H1 (cell line): ENCODE results near the gene HARS2. TPM values are rescaled to one million over a fixed set of nuclear protein-coding genes. Genes with fewer than 3 reads are reported as not detected.

Source experiments
- CTCF ChIA-PET: fragments of 300-600 bp; sonication (Branson Sonifier 250); formaldehyde crosslinking; loops from one replicate; lab custom pipeline; 2021; ENCODE audit not compliant: partially characterized antibody; lab: Charles Lee
- POLR2A ChIA-PET: fragments of 300-600 bp; sonication (Branson Sonifier 250); formaldehyde crosslinking; loops from one replicate; lab custom pipeline; 2021; ENCODE audit warnings: inconsistent platforms; ENCODE audit not compliant: partially characterized antibody; lab: Charles Lee
- DNase-seq, 2 experiments: peaks; one replicate each; pipeline versions ENCODE4 v3.0.0 to v3.0.0-alpha.2; 2010 to 2022; ENCODE audit warnings: low spot score in 2 of 2, low read depth in 1 of 2, mixed read lengths in 1 of 2
- FAIRE-seq: peaks from 2 replicates; lab custom pipeline; 2011; peaks lifted over from hg19 to GRCh38; lab: Jason Lieb, UNC
- H2AFZ ChIP-seq: 2 replicates; pipeline ENCODE4 v1.8.1; 2012; ENCODE audit warnings: low read length, inconsistent platforms
- H2AK5ac ChIP-seq: 2 replicates; pipeline ENCODE4 v1.6.1; 2013; ENCODE audit warnings: low read depth, low read length
- H2BK120ac ChIP-seq: replicated peaks from 2 replicates; pipeline ENCODE3; 2013; ENCODE audit warnings: low read depth, low read length, inconsistent platforms
- H2BK12ac ChIP-seq: 2 replicates; pipeline ENCODE4 v1.6.1; 2013; ENCODE audit warnings: low read depth, low read length
- H2BK15ac ChIP-seq: 2 replicates; pipeline ENCODE4 v1.6.1; 2013; ENCODE audit warnings: low read length
- H2BK20ac ChIP-seq: 2 replicates; pipeline ENCODE4 v1.6.1; 2013; ENCODE audit warnings: low read length
- H2BK5ac ChIP-seq: 2 replicates; pipeline ENCODE4 v1.6.1; 2013; ENCODE audit warnings: low read depth, low read length
- H3K14ac ChIP-seq: 2 replicates; pipeline ENCODE4 v1.6.1; 2013; ENCODE audit warnings: inconsistent platforms; ENCODE audit not compliant: insufficient read length
- H3K18ac ChIP-seq: 2 replicates; pipeline ENCODE4 v1.6.1; 2013; ENCODE audit warnings: low read length; ENCODE audit errors: extremely low read depth
- H3K23ac ChIP-seq: 2 replicates; pipeline ENCODE4 v1.6.1; 2013; ENCODE audit warnings: inconsistent platforms; ENCODE audit not compliant: insufficient read length
- H3K23me2 ChIP-seq: 2 replicates; pipeline ENCODE4 v1.6.1; 2013; ENCODE audit warnings: low read depth, low read length
- H3K27ac ChIP-seq: 2 replicates; pipeline ENCODE4 v1.6.1; 2011; ENCODE audit warnings: low read depth, low read length, inconsistent platforms
- H3K27me3 ChIP-seq, 4 experiments: replicated peaks in 1 of 4; 1 replicate in 1 of 4; 2 replicates in 3 of 4; pipeline versions ENCODE4 v1.6.1 to v1.8.1; 2011 to 2013; ENCODE audit warnings: low read length in 3 of 4, mild to moderate bottlenecking in 3 of 4, inconsistent platforms in 2 of 4, mixed read lengths in 2 of 4, moderate library complexity in 1 of 4; ENCODE audit not compliant: control insufficient read depth in 3 of 4, insufficient read depth in 3 of 4; ENCODE audit errors: extremely low read depth in 1 of 4
- H3K36me3 ChIP-seq, 4 experiments: 2 replicates each; pipeline versions ENCODE4 v1.6.1 to v1.8.1; 2011 to 2013; ENCODE audit warnings: mild to moderate bottlenecking in 4 of 4, low read length in 3 of 4, moderate library complexity in 2 of 4, control low read depth in 1 of 4, inconsistent platforms in 1 of 4; ENCODE audit not compliant: insufficient read depth in 4 of 4, control insufficient read depth in 2 of 4
- H3K4ac ChIP-seq: replicated peaks from 2 replicates; pipeline ENCODE3; 2013; ENCODE audit warnings: low read length, low read depth, mixed read lengths, inconsistent platforms; ENCODE audit not compliant: insufficient read length
- H3K4me1 ChIP-seq, 4 experiments: replicated peaks in 1 of 4; 1 replicate in 1 of 4; 2 replicates in 3 of 4; pipeline versions ENCODE4 v1.6.1 to v1.8.1; 2011 to 2013; ENCODE audit warnings: low read length in 3 of 4, inconsistent platforms in 2 of 4, mixed read lengths in 1 of 4; ENCODE audit not compliant: insufficient read depth in 4 of 4, control insufficient read depth in 3 of 4
- H3K4me2 ChIP-seq, 2 experiments: 2 replicates each; pipeline versions ENCODE4 v1.6.1 to v1.8.1; 2011 to 2013; ENCODE audit warnings: low read depth in 2 of 2, low read length in 2 of 2, control low read depth in 1 of 2, inconsistent platforms in 1 of 2, mild to moderate bottlenecking in 1 of 2; ENCODE audit not compliant: insufficient read depth in 1 of 2
- H3K4me3 ChIP-seq, 4 experiments: fragments of 200-600, 300-600 bp in 1 of 4; sonication (generic), shearing (Covaris generic), sonication (Bioruptor Twin) in 1 of 4; 2 replicates each; pipeline versions ENCODE4 v1.5.1 to v1.8.1; 2011 to 2016; ENCODE audit warnings: low read length in 4 of 4, low read depth in 3 of 4, control low read depth in 2 of 4, inconsistent platforms in 2 of 4, mild to moderate bottlenecking in 2 of 4, mixed read lengths in 1 of 4, moderate library complexity in 1 of 4; ENCODE audit not compliant: insufficient read depth in 2 of 4; ENCODE audit errors: extremely low read depth in 1 of 4
- H3K56ac ChIP-seq: replicated peaks from 2 replicates; pipeline ENCODE3; 2013; ENCODE audit warnings: low read depth, mild to moderate bottlenecking, mixed read lengths, low read length, inconsistent platforms; ENCODE audit not compliant: insufficient read length
- H3K79me1 ChIP-seq: 2 replicates; pipeline ENCODE4 v1.6.1; 2013; ENCODE audit warnings: low read depth, low read length, control low read depth
- H3K79me2 ChIP-seq, 2 experiments: 2 replicates each; pipeline versions ENCODE4 v1.6.1 to v1.8.1; 2012 to 2013; ENCODE audit warnings: low read length in 2 of 2, mild to moderate bottlenecking in 2 of 2, inconsistent platforms in 1 of 2; ENCODE audit not compliant: insufficient read depth in 2 of 2, control insufficient read depth in 1 of 2
- H3K9ac ChIP-seq, 4 experiments: replicated peaks in 1 of 4; 1 replicate in 1 of 4; 2 replicates in 3 of 4; pipeline versions ENCODE4 v1.6.1 to v1.8.1; 2011 to 2013; ENCODE audit warnings: low read depth in 3 of 4, low read length in 3 of 4, control low read depth in 2 of 4, mild to moderate bottlenecking in 2 of 4, moderate library complexity in 2 of 4, inconsistent platforms in 1 of 4; ENCODE audit errors: extremely low read depth in 1 of 4
- H3K9me3 ChIP-seq, 2 experiments: 2 replicates each; pipeline versions ENCODE4 v1.6.1 to v1.8.1; 2012 to 2013; ENCODE audit warnings: mild to moderate bottlenecking in 2 of 2, moderate library complexity in 2 of 2, control low read depth in 1 of 2, inconsistent platforms in 1 of 2, low read depth in 1 of 2, low read length in 1 of 2, mixed read lengths in 1 of 2; ENCODE audit not compliant: insufficient read depth in 2 of 2
- H4K20me1 ChIP-seq, 2 experiments: replicated peaks in 1 of 2; 2 replicates each; pipeline versions ENCODE3 to v1.8.1; 2011 to 2013; ENCODE audit warnings: inconsistent platforms in 2 of 2, low read length in 2 of 2, mild to moderate bottlenecking in 1 of 2; ENCODE audit not compliant: insufficient read depth in 2 of 2, control insufficient read depth in 1 of 2
- H4K5ac ChIP-seq: 2 replicates; pipeline ENCODE4 v1.6.1; 2013; ENCODE audit warnings: low read length, low read depth, mixed read lengths, inconsistent platforms; ENCODE audit not compliant: insufficient read length
- H4K8ac ChIP-seq: 2 replicates; pipeline ENCODE4 v1.8.0; 2013; ENCODE audit warnings: mild to moderate bottlenecking, moderate library complexity, low read length, inconsistent platforms; ENCODE audit not compliant: insufficient read depth; ENCODE audit errors: extremely low read depth
- H4K91ac ChIP-seq: replicated peaks from 2 replicates; pipeline ENCODE3; 2013; ENCODE audit warnings: low read length, mixed read lengths, inconsistent platforms; ENCODE audit not compliant: insufficient read length
- BACH1 ChIP-seq: IDR thresholded peaks from 2 replicates; pipeline ENCODE4 v1.6.1; 2012; ENCODE audit warnings: low read length, improper control_type of control experiment
- BCL11A ChIP-seq, 2 experiments: IDR thresholded peaks; one replicate each; pipeline ENCODE4 v1.6.1; 2011; ENCODE audit warnings: low read depth in 2 of 2, low read length in 2 of 2, mild to moderate bottlenecking in 2 of 2
- EGR1 ChIP-seq: IDR thresholded peaks from 2 replicates; pipeline ENCODE4 v1.6.1; 2011; ENCODE audit warnings: low read depth, low read length, borderline replicate concordance
- JUN ChIP-seq: IDR thresholded peaks from 2 replicates; pipeline ENCODE4 v1.6.1; 2011; ENCODE audit warnings: low read depth, mild to moderate bottlenecking, improper control_type of control experiment, low read length
- NANOG ChIP-seq: IDR thresholded peaks from 2 replicates; pipeline ENCODE4 v1.6.1; 2011; ENCODE audit warnings: low read length, low read depth, mild to moderate bottlenecking, inconsistent platforms; ENCODE audit not compliant: insufficient read depth, poor library complexity, severe bottlenecking
- POU5F1 ChIP-seq: IDR thresholded peaks from 2 replicates; pipeline ENCODE4 v1.6.1; 2011; ENCODE audit warnings: low read depth, mild to moderate bottlenecking, low read length, moderate library complexity
- RAD21 ChIP-seq, 2 experiments: IDR thresholded peaks in 1 of 2; conservative IDR thresholded peaks in 1 of 2; 2 replicates each; pipeline ENCODE4 v1.6.1; 2011; ENCODE audit warnings: low read depth in 2 of 2, low read length in 2 of 2, improper control_type of control experiment in 1 of 2, inconsistent platforms in 1 of 2, mild to moderate bottlenecking in 1 of 2, moderate library complexity in 1 of 2
- RNF2 ChIP-seq: fragments of 200-900, 300-1000 bp; sonication (generic); IDR thresholded peaks from 2 replicates; pipeline ENCODE4 v1.7.1; 2016; ENCODE audit warnings: borderline replicate concordance, low read depth, mild to moderate bottlenecking, antibody characterized with exemption, low read length; ENCODE audit not compliant: poor library complexity, severe bottlenecking; ENCODE audit errors: missing control alignments
- WGBS, 2 experiments: shearing (Covaris generic) in 1 of 2; methylation state at CpG; one replicate each; pipeline versions ENCODE4 v1.1.6 to v1.1.7; 2013 to 2015; ENCODE audit warnings: low lambda C conversion rate in 2 of 2, mixed read lengths in 2 of 2, inconsistent platforms in 1 of 2, low coverage in 1 of 2, missing lambda C conversion rate in 1 of 2; ENCODE audit not compliant: insufficient replicate concordance in 2 of 2, insufficient coverage in 1 of 2, insufficient read length in 1 of 2; ENCODE audit errors: extremely low coverage in 1 of 2, missing lambda C conversion rate in 1 of 2; 5-methylcytosine and 5-hydroxymethylcytosine counted together
- polyA plus RNA-seq, 7 experiments: library from polyadenylated mRNA; depleted of rRNA in 3 of 7; stranded (reverse) in 5 of 7; unstranded in 2 of 7; fragments of >200 nt in 5 of 7; fragments of 200-250 nt in 2 of 7; gene quantifications; 1 replicate in 5 of 7; 2 replicates in 1 of 7; 4 replicates in 1 of 7; pipeline versions ENCODE4 v1.2.1 to v1.2.3, GENCODE V29; 2011 to 2013; ENCODE audit warnings: missing spikeins in 2 of 7, mixed read lengths in 2 of 7
- total RNA-seq: library from RNA; stranded (reverse); fragmentation: NEBNext Ultra II Directional; extraction: Animal tissue kit (Norgen Biotek cat#: 25700); gene quantifications from 2 replicates; pipeline ENCODE4 v1.2.1, GENCODE V29; 2021
- TF ChIP-seq, protein P1 (sequence below): IDR thresholded peaks from 2 replicates; pipeline ENCODE4 v1.6.1; 2012; ENCODE audit warnings: low read length, inconsistent platforms
- TF ChIP-seq, protein P2 (sequence below): IDR thresholded peaks from 2 replicates; pipeline ENCODE4 v1.6.1; 2012; ENCODE audit warnings: inconsistent platforms

The HARS2 gene
- total and polyA plus RNA-seq, 2 of the 8 experiments (the other 6 are each of a cell fraction or from before 2014, with no cell fraction given): 16.1 to 23.1 TPM

DNA sequence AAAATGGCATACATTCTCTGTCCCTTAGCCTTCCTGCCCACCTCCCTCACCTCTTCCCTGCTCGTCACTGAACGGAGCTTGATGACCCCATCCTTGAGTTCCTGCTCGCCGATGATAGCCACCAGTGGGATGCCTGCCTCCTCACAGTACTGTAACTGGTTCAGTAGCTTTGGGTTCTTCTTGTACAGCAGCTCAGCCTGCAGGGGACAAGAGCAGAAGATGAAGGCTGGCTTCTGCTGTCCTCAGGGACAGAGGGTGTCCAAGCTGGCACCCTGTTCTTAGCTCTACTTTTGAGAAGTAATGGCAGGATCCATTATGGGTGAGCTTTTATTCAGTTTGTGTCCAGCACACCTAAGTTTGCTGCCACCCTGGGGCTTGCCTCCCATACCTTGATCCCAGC, 16.6 kb upstream of the HARS2 start:
- no peak for FAIRE-seq
- H3K79me2 ChIP-seq: no peaks in the 10 kb centered on the region
- no peak overlapping the region for H2BK20ac ChIP-seq
- no peak overlapping the region for H3K56ac ChIP-seq
- no peak overlapping the region for H3K14ac ChIP-seq
- H4K91ac ChIP-seq: no peak overlapping the region
- CTCF ChIA-PET: interaction anchor here (0.7 to 2.8 kb wide), 5 partner anchors 9 to 469 kb away, joined by 3 to 11 read pairs (median 3); partner anchors contain the start of genes HARS1 and HARS2
- POLR2A ChIA-PET: interaction anchor here (0.6 to 3.9 kb wide), 11 partner anchors 10 to 120 kb away, joined by 3 to 26 read pairs (median 5); partner anchors contain the start of genes HARS1, HARS2, IK and NDUFA2
- H3K23me2 ChIP-seq: no peaks in the 10 kb centered on the region
- H3K4me3 ChIP-seq: no peak overlapping the region
- H2AK5ac ChIP-seq: no peak overlapping the region
- H3K18ac ChIP-seq: no peak overlapping the region
- H4K20me1 ChIP-seq: peaks cover 0 to 2% of the 10 kb centered on the region in 2 experiments
- H3K36me3 ChIP-seq: peaks cover 7 to 58% (median 39%) of the 10 kb centered on the region in 4 experiments; a peak in 7 of 8 replicates
- no peak overlapping the region for H2BK5ac ChIP-seq
- no peak overlapping the region for H3K4ac ChIP-seq
- H2BK15ac ChIP-seq: no peak overlapping the region
- WGBS, 2 experiments: 74% methylated on average over 4 of the region's 4 CpGs; no CpG with 5 or more reads in 1 of the 2 experiments
- no peak overlapping the region for H3K23ac ChIP-seq
- no peaks in the 10 kb centered on the region for H3K9me3 ChIP-seq
- H2BK120ac ChIP-seq: no peak overlapping the region
- H4K5ac ChIP-seq: no peak overlapping the region
- no peak overlapping the region for H3K9ac ChIP-seq
- H2AFZ ChIP-seq: no peak overlapping the region
- no peaks in the 10 kb centered on the region for H3K79me1 ChIP-seq
- no peak overlapping the region for H4K8ac ChIP-seq
- DNase-seq: no peak
- no peak overlapping the region for H2BK12ac ChIP-seq
- H3K4me1 ChIP-seq: no peaks in the 10 kb centered on the region; a peak in 1 of 7 replicates
- no peak overlapping the region for H3K27ac ChIP-seq
- no peak overlapping the region for H3K4me2 ChIP-seq
- no peaks in the 10 kb centered on the region for H3K27me3 ChIP-seq
- TF ChIP-seq, protein P1, sequence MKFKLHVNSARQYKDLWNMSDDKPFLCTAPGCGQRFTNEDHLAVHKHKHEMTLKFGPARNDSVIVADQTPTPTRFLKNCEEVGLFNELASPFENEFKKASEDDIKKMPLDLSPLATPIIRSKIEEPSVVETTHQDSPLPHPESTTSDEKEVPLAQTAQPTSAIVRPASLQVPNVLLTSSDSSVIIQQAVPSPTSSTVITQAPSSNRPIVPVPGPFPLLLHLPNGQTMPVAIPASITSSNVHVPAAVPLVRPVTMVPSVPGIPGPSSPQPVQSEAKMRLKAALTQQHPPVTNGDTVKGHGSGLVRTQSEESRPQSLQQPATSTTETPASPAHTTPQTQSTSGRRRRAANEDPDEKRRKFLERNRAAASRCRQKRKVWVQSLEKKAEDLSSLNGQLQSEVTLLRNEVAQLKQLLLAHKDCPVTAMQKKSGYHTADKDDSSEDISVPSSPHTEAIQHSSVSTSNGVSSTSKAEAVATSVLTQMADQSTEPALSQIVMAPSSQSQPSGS: no peak
- TF ChIP-seq BCL11A (IDR thresholded peaks at IDR 0.05; ENCODE audit: low read depth in 2 of 2, low read length in 2 of 2) (no peak), RNF2 (no peak), JUN (no peak), EGR1 (no peak), NANOG (no peak), RAD21 (IDR thresholded peaks at IDR 0.05 in 1 of 2, conservative IDR thresholded peaks at IDR 0.05 in 1 of 2; ENCODE audit: low read depth in 2 of 2, low read length in 2 of 2) (no peak), BACH1 (no peak), POU5F1 (no peak)
- TF ChIP-seq, protein P2, sequence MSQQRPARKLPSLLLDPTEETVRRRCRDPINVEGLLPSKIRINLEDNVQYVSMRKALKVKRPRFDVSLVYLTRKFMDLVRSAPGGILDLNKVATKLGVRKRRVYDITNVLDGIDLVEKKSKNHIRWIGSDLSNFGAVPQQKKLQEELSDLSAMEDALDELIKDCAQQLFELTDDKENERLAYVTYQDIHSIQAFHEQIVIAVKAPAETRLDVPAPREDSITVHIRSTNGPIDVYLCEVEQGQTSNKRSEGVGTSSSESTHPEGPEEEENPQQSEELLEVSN: no peak
